SJCRH30 (cell line): Measurements from ENCODE around the gene ATP6V0C. TPM values are rescaled to one million over a fixed set of nuclear protein-coding genes. Genes with fewer than 3 reads are reported as not detected.

Experiments used
- DNase-seq, 2 experiments: peaks; one replicate each; pipeline ENCODE4 v3.0.0-alpha.2; 2015 to 2020
- H3K27ac ChIP-seq: fragments of 250-450 bp; sonication (Bioruptor Pico); 2 replicates; pipeline ENCODE4 v1.5.1; 2020; ENCODE audit warnings: mild to moderate bottlenecking, moderate library complexity
- H3K27me3 ChIP-seq: fragments of 250-450 bp; sonication (Bioruptor Pico); 2 replicates; pipeline ENCODE4 v1.5.1; 2020; ENCODE audit warnings: mild to moderate bottlenecking, moderate library complexity
- H3K36me3 ChIP-seq: fragments of 250-450 bp; sonication (Bioruptor Pico); 2 replicates; pipeline ENCODE4 v1.5.1; 2020; ENCODE audit warnings: mild to moderate bottlenecking, moderate library complexity
- H3K4me1 ChIP-seq: fragments of 250-450 bp; sonication (Bioruptor Pico); 2 replicates; pipeline ENCODE4 v1.5.1; 2020; ENCODE audit warnings: mild to moderate bottlenecking, moderate library complexity
- H3K4me3 ChIP-seq: fragments of 250-450 bp; sonication (Bioruptor Pico); 2 replicates; pipeline ENCODE4 v1.5.1; 2020; ENCODE audit warnings: mild to moderate bottlenecking, moderate library complexity
- H3K9me3 ChIP-seq: fragments of 250-450 bp; sonication (Bioruptor Pico); replicated peaks from 2 replicates; pipeline ENCODE4 v1.5.1; 2020; ENCODE audit warnings: mild to moderate bottlenecking, moderate library complexity
- total RNA-seq: library from RNA; depleted of rRNA; stranded (reverse); fragments of >200 nt; shearing (Covaris generic); gene quantifications from 2 replicates; pipeline ENCODE4 v1.2.3, GENCODE V29; 2014

ATP6V0C gene
- total RNA-seq, 1 experiment from 2014 or later = 28.8 TPM

- DNase-seq = no peak
- no peaks in the 10 kb centered on the region for H3K9me3 ChIP-seq
- H3K4me3 ChIP-seq = no peak overlapping the region
- H3K36me3 ChIP-seq = no peaks in the 10 kb centered on the region
- H3K4me1 ChIP-seq = peaks cover 31% of the 10 kb centered on the region
- H3K27ac ChIP-seq = no peak overlapping the region
- no peaks in the 10 kb centered on the region for H3K27me3 ChIP-seq
Observed at GRCh38 chr16:2494616-2495015, 19.1 kb upstream of the ATP6V0C start.

- no peaks in the 10 kb centered on the region for H3K9me3 ChIP-seq
- H3K36me3 ChIP-seq = no peaks in the 10 kb centered on the region
- no peak overlapping the region for H3K4me3 ChIP-seq
- H3K4me1 ChIP-seq = peaks cover 27% of the 10 kb centered on the region
- no peak overlapping the region for H3K27ac ChIP-seq
- DNase-seq = no peak
- no peaks in the 10 kb centered on the region for H3K27me3 ChIP-seq
Observed at GRCh38 chr16:2495041-2495440, 18.7 kb upstream of the ATP6V0C start.

GRCh38 chr16:2496223-2497115 lies 17.3 kb upstream of the ATP6V0C start:
- Histone ChIP-seq H3K27ac (peak overlapping the region; percentile 42), H3K27me3 (no peaks in the 10 kb centered on the region), H3K4me3 (no peak overlapping the region), H3K36me3 (no peaks in the 10 kb centered on the region), H3K9me3 (no peaks in the 10 kb centered on the region), H3K4me1 (peaks cover 16% of the 10 kb centered on the region)
- no peak for DNase-seq

GRCh38 chr16:2497116-2497630 lies 16.6 kb upstream of the ATP6V0C start:
- peak; percentile 83 to 85 for DNase-seq
- peak overlapping the region; percentile 42 for H3K27ac ChIP-seq
- no peak overlapping the region for H3K4me3 ChIP-seq
- H3K4me1 ChIP-seq = peaks cover 23% of the 10 kb centered on the region
- H3K9me3 ChIP-seq = no peaks in the 10 kb centered on the region
- H3K36me3 ChIP-seq = no peaks in the 10 kb centered on the region
- H3K27me3 ChIP-seq = no peaks in the 10 kb centered on the region

- Histone ChIP-seq H3K4me1 (peaks cover 28% of the 10 kb centered on the region), H3K9me3 (no peaks in the 10 kb centered on the region), H3K36me3 (no peaks in the 10 kb centered on the region), H3K4me3 (no peak overlapping the region), H3K27me3 (no peaks in the 10 kb centered on the region), H3K27ac (peak overlapping the region; percentile 42)
- no peak for DNase-seq
Observed at GRCh38 chr16:2497695-2498484, 15.9 kb upstream of the ATP6V0C start.

- H3K4me3 ChIP-seq = no peak overlapping the region
- no peaks in the 10 kb centered on the region for H3K36me3 ChIP-seq
- peaks cover 32% of the 10 kb centered on the region for H3K4me1 ChIP-seq
- no peaks in the 10 kb centered on the region for H3K9me3 ChIP-seq
- H3K27me3 ChIP-seq = no peaks in the 10 kb centered on the region
- no peak overlapping the region for H3K27ac ChIP-seq
- no peak for DNase-seq
Observed at GRCh38 chr16:2498531-2499253, 15.1 kb upstream of the ATP6V0C start.

- H3K4me1 ChIP-seq = peaks cover 32% of the 10 kb centered on the region
- no peak for DNase-seq
- H3K27ac ChIP-seq = no peak overlapping the region
Observed at GRCh38 chr16:2499454-2499853, 14.3 kb upstream of the ATP6V0C start.

GRCh38 chr16:2499890-2500429 lies 13.8 kb upstream of the ATP6V0C start:
- Histone ChIP-seq H3K9me3 (no peaks in the 10 kb centered on the region), H3K4me3 (no peak overlapping the region), H3K27me3 (no peaks in the 10 kb centered on the region), H3K27ac (no peak overlapping the region), H3K36me3 (no peaks in the 10 kb centered on the region), H3K4me1 (peaks cover 32% of the 10 kb centered on the region)
- DNase-seq = no peak

More at GRCh38 chr16:2499454-2499853, 14.3 kb upstream of the ATP6V0C start:
- Histone ChIP-seq H3K27me3 (no peaks in the 10 kb centered on the region), H3K36me3 (no peaks in the 10 kb centered on the region), H3K4me3 (no peak overlapping the region), H3K9me3 (no peaks in the 10 kb centered on the region)

- no peak for DNase-seq
Observed at GRCh38 chr16:2500430-2500917, 13.3 kb upstream of the ATP6V0C start.

GRCh38 chr16:2500918-2501750 lies 12.6 kb upstream of the ATP6V0C start:
- Histone ChIP-seq H3K36me3 (no peaks in the 10 kb centered on the region), H3K27me3 (no peaks in the 10 kb centered on the region), H3K4me3 (peak overlapping the region; percentile 25), H3K27ac (no peak overlapping the region), H3K9me3 (no peaks in the 10 kb centered on the region), H3K4me1 (peaks cover 32% of the 10 kb centered on the region)
- DNase-seq = peak; percentile 84 to 90

More at GRCh38 chr16:2500430-2500917, 13.3 kb upstream of the ATP6V0C start:
- Histone ChIP-seq H3K36me3 (no peaks in the 10 kb centered on the region), H3K9me3 (no peaks in the 10 kb centered on the region), H3K27ac (no peak overlapping the region), H3K4me3 (no peak overlapping the region), H3K4me1 (peaks cover 32% of the 10 kb centered on the region), H3K27me3 (no peaks in the 10 kb centered on the region)

GRCh38 chr16:2501946-2502895 lies 11.5 kb upstream of the ATP6V0C start:
- Histone ChIP-seq H3K27me3 (no peaks in the 10 kb centered on the region), H3K4me1 (peaks cover 34% of the 10 kb centered on the region), H3K9me3 (no peaks in the 10 kb centered on the region), H3K4me3 (no peak overlapping the region), H3K36me3 (no peaks in the 10 kb centered on the region), H3K27ac (no peak overlapping the region)
- no peak for DNase-seq

- H3K4me1 ChIP-seq = peaks cover 28% of the 10 kb centered on the region
- no peak overlapping the region for H3K27ac ChIP-seq
- H3K36me3 ChIP-seq = no peaks in the 10 kb centered on the region
- H3K4me3 ChIP-seq = no peak overlapping the region
- H3K9me3 ChIP-seq = no peaks in the 10 kb centered on the region
- no peak for DNase-seq
- H3K27me3 ChIP-seq = no peaks in the 10 kb centered on the region
Observed at GRCh38 chr16:2505695-2506094, 8.1 kb upstream of the ATP6V0C start.
